IgD-negative memory B cell (primary cell): Measurements from ENCODE around the gene NAPEPLD. TPM values are rescaled to one million over a fixed set of nuclear protein-coding genes. Genes with fewer than 3 reads are reported as not detected.
A peak's percentile ranks its signal among the peaks of the same experiment; 100 is the strongest.
"Not testable (repeated sequence)": the region's sequence is repeated elsewhere in the genome, so short reads cannot be mapped to it uniquely, and the experiment has no call there.

Source experiments
- H3K27ac Mint-ChIP-seq, 3 donors: one replicate each; pipeline ENCODE4 v1.8.0; 2020 to 2022; ENCODE audit warnings: mild to moderate bottlenecking in 3 of 3, mixed read lengths in 3 of 3, moderate library complexity in 1 of 3
- H3K27me3 Mint-ChIP-seq: one replicate; pipeline ENCODE4 v1.8.0; 2021; ENCODE audit warnings: mixed read lengths
- H3K36me3 Mint-ChIP-seq: one replicate; pipeline ENCODE4 v1.8.0; 2020; ENCODE audit warnings: mild to moderate bottlenecking, mixed read lengths
- H3K4me1 Mint-ChIP-seq, 3 donors: one replicate each; pipeline ENCODE4 v1.8.0; 2020 to 2022; ENCODE audit warnings: mixed read lengths in 3 of 3, mild to moderate bottlenecking in 1 of 3
- H3K4me3 Mint-ChIP-seq, 4 donors: one replicate each; pipeline ENCODE4 v1.8.0; 2020 to 2022; ENCODE audit warnings: mild to moderate bottlenecking in 4 of 4, mixed read lengths in 4 of 4, moderate library complexity in 3 of 4
- H3K9me3 Mint-ChIP-seq, 3 donors: one replicate each; pipeline ENCODE4 v1.8.0; 2020 to 2021; ENCODE audit warnings: mixed read lengths in 3 of 3, mild to moderate bottlenecking in 1 of 3
- polyA plus RNA-seq: library from polyadenylated mRNA; unstranded; fragments of 300-500 nt; fragmentation: Illumina TruSeq; gene quantifications from one replicate; pipeline ENCODE4 v1.2.3, GENCODE V29; 2021

The NAPEPLD gene
- polyA plus RNA-seq, 1 donor from 2014 or later = 8.0 TPM

GRCh38 chr7:103101543-103101942 is 47.4 kb downstream of the NAPEPLD start:
- H3K9me3 Mint-ChIP-seq = no peaks in the 10 kb centered on the region
- no peaks in the 10 kb centered on the region for H3K4me1 Mint-ChIP-seq
- no peaks in the 10 kb centered on the region for H3K36me3 Mint-ChIP-seq
- no peak overlapping the region for H3K27ac Mint-ChIP-seq
- H3K4me3 Mint-ChIP-seq = no peak overlapping the region
- H3K27me3 Mint-ChIP-seq = no peaks in the 10 kb centered on the region

GRCh38 chr7:103100348-103100747 is 48.6 kb downstream of the NAPEPLD start:
- Mint-ChIP-seq H3K4me1 (no peaks in the 10 kb centered on the region), H3K4me3 (no peak overlapping the region), H3K27ac (no peak overlapping the region), H3K27me3 (no peaks in the 10 kb centered on the region), H3K36me3 (no peaks in the 10 kb centered on the region), H3K9me3 (no peaks in the 10 kb centered on the region)

DNA sequence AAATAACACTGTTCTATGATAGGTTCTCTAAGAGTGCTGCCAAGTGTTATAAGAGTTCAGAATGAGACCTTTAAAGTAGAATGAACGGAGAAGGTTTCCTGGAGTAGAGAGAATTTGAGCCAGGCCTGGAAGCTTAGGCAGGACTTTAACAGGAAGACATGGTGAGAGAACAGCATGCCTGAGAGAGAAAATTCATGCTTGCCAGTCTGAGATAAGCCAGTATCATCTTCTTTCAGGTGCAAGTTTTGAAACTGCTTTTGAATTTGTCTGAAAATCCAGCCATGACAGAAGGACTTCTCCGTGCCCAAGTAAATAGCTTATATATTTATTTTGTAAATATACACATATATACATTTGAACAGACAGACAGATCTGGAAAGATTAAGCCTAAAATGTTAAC is 51.9 kb downstream of the NAPEPLD start:
- no peaks in the 10 kb centered on the region for H3K4me1 Mint-ChIP-seq
- no peaks in the 10 kb centered on the region for H3K9me3 Mint-ChIP-seq
- no peak overlapping the region for H3K4me3 Mint-ChIP-seq
- H3K27ac Mint-ChIP-seq = no peak overlapping the region
- no peaks in the 10 kb centered on the region for H3K27me3 Mint-ChIP-seq
- H3K36me3 Mint-ChIP-seq = no peaks in the 10 kb centered on the region

DNA sequence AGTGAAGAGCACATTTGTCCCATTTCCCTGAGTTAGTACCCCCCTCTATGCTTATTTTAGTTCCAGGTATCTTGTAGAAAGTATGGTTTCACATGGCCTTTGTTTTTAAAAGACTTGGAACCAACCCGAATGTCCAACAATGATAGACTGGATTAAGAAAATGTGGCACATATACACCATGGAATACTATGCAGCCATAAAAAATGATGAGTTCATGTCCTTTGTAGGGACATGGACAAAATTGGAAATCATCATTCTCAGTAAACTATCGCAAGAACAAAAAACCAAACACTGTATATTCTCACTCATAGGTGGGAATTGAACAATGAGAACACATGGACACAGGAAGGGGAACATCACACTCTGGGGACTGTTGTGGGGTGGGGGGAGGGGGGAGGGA is 53.3 kb downstream of the NAPEPLD start:
- H3K27ac Mint-ChIP-seq, H3K9me3 Mint-ChIP-seq, H3K4me1 Mint-ChIP-seq, H3K36me3 Mint-ChIP-seq, H3K27me3 Mint-ChIP-seq, H3K4me3 Mint-ChIP-seq: not testable (repeated sequence)

- H3K27me3 Mint-ChIP-seq = no peaks in the 10 kb centered on the region
- H3K4me3 Mint-ChIP-seq = no peak overlapping the region
- H3K4me1 Mint-ChIP-seq = no peaks in the 10 kb centered on the region
- H3K9me3 Mint-ChIP-seq = no peaks in the 10 kb centered on the region
- no peak overlapping the region for H3K27ac Mint-ChIP-seq
- H3K36me3 Mint-ChIP-seq = peaks cover 2% of the 10 kb centered on the region
Measured at GRCh38 chr7:103094102-103094501, 54.8 kb downstream of the NAPEPLD start.

- H3K36me3 Mint-ChIP-seq = peaks cover 5% of the 10 kb centered on the region
- no peak overlapping the region for H3K4me3 Mint-ChIP-seq
- H3K27ac Mint-ChIP-seq = no peak overlapping the region
- no peaks in the 10 kb centered on the region for H3K9me3 Mint-ChIP-seq
- no peaks in the 10 kb centered on the region for H3K4me1 Mint-ChIP-seq
- H3K27me3 Mint-ChIP-seq = no peaks in the 10 kb centered on the region
Measured at GRCh38 chr7:103093429-103093828, 55.5 kb downstream of the NAPEPLD start.

GRCh38 chr7:103092321-103092720 is 56.6 kb downstream of the NAPEPLD start:
- peak overlapping the region in 1 of 3 donors; percentile 40 for H3K27ac Mint-ChIP-seq
- H3K36me3 Mint-ChIP-seq, H3K9me3 Mint-ChIP-seq, H3K4me3 Mint-ChIP-seq, H3K4me1 Mint-ChIP-seq, H3K27me3 Mint-ChIP-seq: not testable (repeated sequence)

DNA sequence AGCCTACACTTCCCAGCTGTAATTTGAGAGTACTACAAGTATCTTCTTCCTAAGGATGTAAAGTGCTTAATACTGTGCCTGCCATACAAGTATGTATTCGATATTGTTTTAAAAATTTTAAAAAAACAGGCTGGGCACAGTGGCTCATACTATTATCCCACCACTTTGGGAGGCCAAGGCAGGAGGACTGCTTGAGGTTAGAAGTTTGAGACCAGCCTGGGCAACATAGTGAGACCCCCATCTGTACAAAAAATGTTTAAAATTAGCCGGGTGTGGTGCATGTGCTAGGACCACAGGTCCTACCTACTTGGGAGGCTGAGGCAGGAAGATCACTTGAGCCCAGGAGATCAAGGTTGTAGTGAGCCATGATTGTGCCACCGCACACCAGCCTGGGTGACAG is 65.7 kb downstream of the NAPEPLD start:
- no peaks in the 10 kb centered on the region for H3K9me3 Mint-ChIP-seq
- no peak overlapping the region for H3K27ac Mint-ChIP-seq
- H3K27me3 Mint-ChIP-seq = no peaks in the 10 kb centered on the region
- peaks cover 7 to 8% (median 8%) of the 10 kb centered on the region in 3 donors for H3K4me1 Mint-ChIP-seq
- H3K36me3 Mint-ChIP-seq = peaks cover 2% of the 10 kb centered on the region
- no peak overlapping the region for H3K4me3 Mint-ChIP-seq

DNA sequence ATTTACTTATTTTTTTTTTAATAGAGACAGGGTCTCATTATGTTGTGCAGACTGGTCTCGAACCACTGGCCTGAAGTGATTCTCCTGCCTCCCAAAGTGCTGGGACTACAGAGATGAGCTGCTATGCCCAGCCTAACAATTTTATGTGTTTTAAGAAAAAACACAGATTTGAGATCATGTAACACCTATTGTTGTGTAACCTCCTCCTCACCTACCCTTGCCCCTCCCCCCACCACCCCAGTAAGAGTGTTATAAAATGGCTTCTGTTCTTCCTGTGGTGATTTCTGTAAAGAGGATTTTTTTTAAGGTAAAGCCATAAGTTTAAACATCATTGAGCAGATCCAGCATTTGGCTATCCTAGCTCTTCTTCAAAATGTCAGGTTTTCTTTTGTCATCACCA is 66.4 kb downstream of the NAPEPLD start:
- Mint-ChIP-seq H3K27me3 (no peaks in the 10 kb centered on the region), H3K36me3 (peaks cover 2% of the 10 kb centered on the region), H3K4me1 (peaks cover 8 to 10% (median 10%) of the 10 kb centered on the region in 3 donors), H3K9me3 (no peaks in the 10 kb centered on the region), H3K27ac (no peak overlapping the region), H3K4me3 (no peak overlapping the region)

- no peak overlapping the region for H3K4me3 Mint-ChIP-seq
- peaks cover 2% of the 10 kb centered on the region for H3K36me3 Mint-ChIP-seq
- H3K27me3 Mint-ChIP-seq = no peaks in the 10 kb centered on the region
- H3K9me3 Mint-ChIP-seq = no peaks in the 10 kb centered on the region
- peaks cover 11 to 14% (median 14%) of the 10 kb centered on the region in 3 donors for H3K4me1 Mint-ChIP-seq
- no peak overlapping the region for H3K27ac Mint-ChIP-seq
Measured at GRCh38 chr7:103080923-103081322, 68.0 kb downstream of the NAPEPLD start.

DNA sequence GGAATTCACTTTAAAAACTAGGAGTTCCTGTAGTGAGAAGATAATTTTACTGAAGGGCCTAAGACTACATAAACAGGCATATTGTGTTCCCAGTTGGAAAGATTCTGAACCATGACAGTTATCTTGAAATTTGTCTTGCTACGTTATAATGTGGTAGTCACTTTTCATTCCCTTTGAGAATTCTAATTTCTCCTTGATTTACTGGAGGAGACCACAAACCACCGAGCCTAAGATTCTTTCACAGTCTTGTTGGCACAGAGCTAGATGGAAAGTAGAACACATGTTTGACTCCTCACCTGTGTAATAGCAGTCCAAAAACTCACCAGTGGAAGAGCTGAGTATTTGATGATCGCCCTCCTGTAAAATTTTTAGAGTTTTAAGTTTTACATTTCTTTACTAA is 69.1 kb downstream of the NAPEPLD start:
- H3K4me1 Mint-ChIP-seq = peaks cover 14 to 20% (median 19%) of the 10 kb centered on the region in 3 donors
- no peaks in the 10 kb centered on the region for H3K27me3 Mint-ChIP-seq
- H3K9me3 Mint-ChIP-seq = no peaks in the 10 kb centered on the region
- no peak overlapping the region for H3K27ac Mint-ChIP-seq
- no peaks in the 10 kb centered on the region for H3K36me3 Mint-ChIP-seq
- no peak overlapping the region for H3K4me3 Mint-ChIP-seq

GRCh38 chr7:103078226-103078625 is 70.7 kb downstream of the NAPEPLD start:
- H3K9me3 Mint-ChIP-seq, H3K36me3 Mint-ChIP-seq, H3K27me3 Mint-ChIP-seq: not testable (repeated sequence)
- peaks cover 19 to 28% (median 28%) of the 10 kb centered on the region in 3 donors for H3K4me1 Mint-ChIP-seq
- peak overlapping the region in 2 of 4 donors; percentile 76 to 79 for H3K4me3 Mint-ChIP-seq
- H3K27ac Mint-ChIP-seq = peak overlapping the region in 2 of 3 donors; percentile 5 to 59

DNA sequence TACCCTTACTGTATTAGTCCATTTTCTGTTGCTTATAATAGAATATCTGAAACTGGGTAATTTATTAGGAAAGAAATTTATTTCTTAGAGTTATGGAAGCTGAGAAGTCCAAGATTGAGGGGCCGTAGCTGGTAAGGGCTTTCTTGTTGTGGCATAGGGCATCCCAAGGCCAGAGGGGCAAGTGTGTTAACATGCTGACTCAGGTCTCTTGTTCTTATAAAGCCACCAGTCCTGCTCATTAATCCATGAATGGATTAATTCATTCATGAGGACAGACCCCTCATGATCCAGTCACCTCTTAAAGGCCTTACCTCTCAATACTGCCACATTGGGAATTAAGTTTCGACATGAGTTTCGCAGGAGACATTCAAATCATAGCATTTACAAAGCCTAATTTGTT is 71.6 kb downstream of the NAPEPLD start:
- H3K4me3 Mint-ChIP-seq = peak overlapping the region in 2 of 4 donors; percentile 27 to 76
- H3K27ac Mint-ChIP-seq = peak overlapping the region in 1 of 3 donors; percentile 59
- H3K9me3 Mint-ChIP-seq = no peaks in the 10 kb centered on the region
- H3K36me3 Mint-ChIP-seq = no peaks in the 10 kb centered on the region
- H3K27me3 Mint-ChIP-seq = no peaks in the 10 kb centered on the region
- peaks cover 15 to 28% (median 28%) of the 10 kb centered on the region in 3 donors for H3K4me1 Mint-ChIP-seq

DNA sequence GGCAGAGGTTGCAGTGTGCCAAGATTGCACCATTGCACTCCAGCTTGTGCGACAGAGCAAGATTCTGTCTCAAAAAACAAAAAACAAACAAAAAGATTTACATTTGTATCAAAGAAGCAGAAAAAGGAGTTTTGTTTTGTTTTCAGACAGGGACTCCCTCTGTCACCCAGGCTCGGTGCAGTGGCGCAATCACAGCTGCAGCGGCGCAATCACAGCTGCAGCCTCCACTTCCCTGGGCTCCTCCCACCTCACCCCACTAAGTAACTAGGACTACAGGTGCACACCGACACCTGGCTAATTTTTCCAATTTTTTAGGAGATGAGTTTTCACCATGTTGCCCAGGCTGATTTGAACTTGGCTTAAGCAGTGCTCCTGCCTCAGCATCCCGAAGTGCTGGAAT is 72.1 kb downstream of the NAPEPLD start:
- Mint-ChIP-seq H3K27ac (peak overlapping the region in 1 of 3 donors; percentile 19), H3K4me1 (peaks cover 15 to 28% (median 28%) of the 10 kb centered on the region in 3 donors), H3K9me3 (no peaks in the 10 kb centered on the region), H3K4me3 (peak overlapping the region in 2 of 4 donors; percentile 27 to 98), H3K36me3 (no peaks in the 10 kb centered on the region), H3K27me3 (no peaks in the 10 kb centered on the region)

DNA sequence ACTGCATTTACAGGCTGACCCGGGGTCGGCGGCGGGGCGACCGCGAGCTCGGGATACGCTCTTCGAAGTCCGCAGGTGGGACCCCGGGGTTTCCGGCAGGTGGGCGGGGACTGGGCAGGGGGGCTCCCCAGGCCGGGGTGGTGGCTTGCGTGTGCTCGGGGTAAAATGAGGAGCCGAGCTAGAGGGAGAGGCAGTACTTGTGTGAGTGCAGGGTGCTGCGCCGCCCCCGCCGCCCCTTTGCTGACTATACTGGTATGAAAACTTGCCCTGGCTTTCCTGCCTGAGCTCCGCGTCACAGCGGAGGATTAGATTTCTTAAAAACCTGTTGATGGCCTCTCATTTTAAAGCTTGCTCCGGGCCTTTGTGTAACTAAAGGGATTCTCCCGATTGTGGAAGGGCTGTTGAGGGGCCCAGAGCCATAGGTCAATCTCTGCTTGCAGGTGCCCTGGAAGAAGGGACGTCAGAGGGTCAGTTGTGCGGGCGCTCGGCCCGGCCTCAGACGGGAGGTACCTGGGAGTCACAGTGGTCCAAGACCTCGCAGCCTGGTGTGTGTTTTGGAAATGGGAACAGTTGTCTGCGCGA is 73.5 kb downstream of the NAPEPLD start:
- H3K9me3 Mint-ChIP-seq = no peaks in the 10 kb centered on the region
- H3K27ac Mint-ChIP-seq = peak overlapping the region; percentile 70 to 97 (median 92)
- H3K4me1 Mint-ChIP-seq = peaks cover 15 to 28% (median 28%) of the 10 kb centered on the region in 3 donors
- peak overlapping the region; percentile 95 to 98 (median 96) for H3K4me3 Mint-ChIP-seq
- no peaks in the 10 kb centered on the region for H3K36me3 Mint-ChIP-seq
- H3K27me3 Mint-ChIP-seq = no peaks in the 10 kb centered on the region

DNA sequence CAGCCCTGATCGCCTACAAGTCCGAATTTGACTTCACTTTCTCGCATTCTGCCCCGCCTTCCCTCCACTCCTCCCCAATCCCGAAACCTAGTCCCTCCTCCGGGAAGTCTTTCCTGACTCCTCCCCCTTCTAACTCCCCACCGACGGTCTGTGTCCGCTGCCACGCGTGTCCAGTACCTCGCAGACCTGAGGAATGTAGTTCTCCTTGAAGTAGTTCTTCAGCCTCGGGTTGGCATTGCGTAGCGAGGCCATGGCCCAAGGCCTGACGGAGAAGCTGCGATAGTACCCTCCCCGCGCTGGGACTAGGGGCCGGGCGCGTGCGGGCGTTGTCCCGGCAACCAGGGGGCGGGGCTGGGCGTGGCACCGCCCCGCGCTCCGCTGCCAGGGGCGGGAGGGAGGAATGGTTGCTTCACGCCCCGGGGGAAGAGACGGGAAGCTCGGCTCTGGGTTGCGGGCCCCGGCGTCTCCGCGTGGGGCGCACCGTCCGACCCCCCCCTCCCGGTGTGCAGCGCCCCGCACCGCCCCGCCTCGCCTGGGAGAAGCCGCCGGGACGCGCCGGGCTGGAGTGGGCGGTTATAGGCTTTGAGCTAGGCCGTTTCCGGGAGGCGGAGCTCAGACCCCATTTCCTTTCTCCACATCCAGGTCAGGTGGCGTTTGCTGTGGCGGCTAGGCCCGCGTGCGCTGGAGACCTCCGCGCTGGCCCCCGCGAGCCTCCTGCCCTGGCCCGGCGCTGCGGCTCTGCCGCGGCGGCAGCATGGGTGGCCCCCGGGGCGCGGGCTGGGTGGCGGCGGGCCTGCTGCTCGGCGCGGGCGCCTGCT is 74.2 kb downstream of the NAPEPLD start, which contains the start of the genes ARMC10 and FBXL13:
Gene ARMC10 (plus strand): TSS at position 622 of the 818 bp plus-strand sequence. CDS start 133 bp downstream, at position 755.
Gene FBXL13 (minus strand): TSS at position 278 of the 818 bp plus-strand sequence.
- H3K4me3 Mint-ChIP-seq = peak within 1 kb of the TSS; percentile 95 to 98 (median 97)
- no peaks in the 10 kb centered on the region for H3K9me3 Mint-ChIP-seq
- peak within 1 kb of the TSS; percentile 70 to 98 (median 97) for H3K27ac Mint-ChIP-seq
- H3K27me3 Mint-ChIP-seq = no peaks in the 10 kb centered on the region
- H3K36me3 Mint-ChIP-seq = no peaks in the 10 kb centered on the region
- peaks cover 15 to 26% (median 25%) of the 10 kb centered on the region in 3 donors for H3K4me1 Mint-ChIP-seq
